HCT116 (cell line): ENCODE measurements around the gene C22orf42. TPM values are rescaled to one million over a fixed set of nuclear protein-coding genes. Genes with fewer than 3 reads are reported as not detected.

Experiments
- ATAC-seq: fragments of 200-7000 bp; cut with Tn5 transposase; 2 replicates; pipeline ENCODE4 v1.9.1; 2020; ENCODE audit warnings: mild to moderate bottlenecking, moderate library complexity
- BruUV-seq: library from RNA; stranded (reverse); fragments of 400-500 nt; replicated peaks from 2 replicates; lab custom pipeline; 2021; lab: Mats Ljungman, UMichigan
- CTCF ChIA-PET: fragments of 300-600 bp; sonication (Branson Sonifier 250); formaldehyde crosslinking; loops from one replicate; lab custom pipeline; 2021; ENCODE audit warnings: antibody characterized with exemption; lab: Charles Lee
- POLR2A ChIA-PET: fragments of 300-600, 350-600 bp; sonication (Branson Sonifier 250); formaldehyde crosslinking; loops from one replicate; lab custom pipeline; 2021; ENCODE audit warnings: antibody characterized with exemption; lab: Charles Lee
- RAD21 ChIA-PET, 2 experiments: fragments of 300-600 bp; sonication (Branson Sonifier 250); formaldehyde crosslinking; loops; one replicate each; lab custom pipeline; 2023; ENCODE audit warnings: low total read pairs in 2 of 2; ENCODE audit not compliant: uncharacterized antibody in 2 of 2, unreplicated experiment in 2 of 2, low non-redundant PET in 1 of 2; lab: Charles Lee
- DNase-seq: peaks from one replicate; pipeline ENCODE4 v3.0.0-alpha.2; 2010; ENCODE audit warnings: low read depth, low spot score
- H2AFZ ChIP-seq: fragments of 200-600 bp; shearing (Covaris generic), sonication (generic); 2 replicates; pipeline ENCODE4 v1.6.1; 2017; ENCODE audit warnings: low read depth, mixed run types, mixed read lengths, antibody characterized with exemption, low read length; ENCODE audit not compliant: poor library complexity, severe bottlenecking
- H3K27ac ChIP-seq: 2 replicates; pipeline ENCODE4 v1.5.1; 2012; ENCODE audit warnings: low read depth, low read length
- H3K27me3 ChIP-seq: fragments of 200-600 bp; sonication (generic); 2 replicates; pipeline ENCODE4 v1.6.1; 2016; ENCODE audit warnings: mixed run types, low read length, mixed read lengths; ENCODE audit not compliant: insufficient read depth
- H3K36me3 ChIP-seq, 2 experiments: fragments of 200-500 bp in 1 of 2; fragments of 200-600 bp in 1 of 2; sonication (Bioruptor generic) in 1 of 2; sonication (generic) in 1 of 2; 2 replicates each; pipeline versions ENCODE4 v1.5.1 to v1.6.1; 2014 to 2016; ENCODE audit warnings: low read length in 2 of 2, inconsistent platforms in 1 of 2, mixed read lengths in 1 of 2, mixed run types in 1 of 2; ENCODE audit not compliant: insufficient read depth in 2 of 2, control insufficient read depth in 1 of 2
- H3K4me1 ChIP-seq, 2 experiments: fragments of 200-600 bp in 1 of 2; sonication (generic) in 1 of 2; 2 replicates each; pipeline versions ENCODE4 v1.5.1 to v1.6.1; 2012 to 2017; ENCODE audit warnings: low read length in 2 of 2, inconsistent platforms in 1 of 2, mild to moderate bottlenecking in 1 of 2, mixed read lengths in 1 of 2, mixed run types in 1 of 2, moderate library complexity in 1 of 2; ENCODE audit not compliant: insufficient read depth in 2 of 2, control insufficient read depth in 1 of 2
- H3K4me2 ChIP-seq: fragments of 200-600 bp; sonication (generic); 2 replicates; pipeline ENCODE4 v1.6.1; 2017; ENCODE audit warnings: mixed run types, low read length, mixed read lengths
- H3K4me3 ChIP-seq, 2 experiments: fragments of 200-600 bp in 1 of 2; sonication (generic) in 1 of 2; replicated peaks in 1 of 2; 2 replicates each; pipeline ENCODE4 v1.5.1; 2011 to 2016; ENCODE audit warnings: low read length in 2 of 2, control low read depth in 1 of 2, low read depth in 1 of 2, mild to moderate bottlenecking in 1 of 2, mixed read lengths in 1 of 2, mixed run types in 1 of 2
- H3K79me2 ChIP-seq: fragments of 200-600 bp; sonication (generic); 2 replicates; pipeline ENCODE4 v1.6.1; 2017; ENCODE audit warnings: mild to moderate bottlenecking, mixed run types, low read length, moderate library complexity, mixed read lengths; ENCODE audit not compliant: insufficient read depth
- H3K9ac ChIP-seq: fragments of 200-600 bp; sonication (generic); 2 replicates; pipeline ENCODE4 v1.6.1; 2016; ENCODE audit warnings: low read length, mixed read lengths
- H3K9me2 ChIP-seq: fragments of 200-600 bp; sonication (generic), shearing (Covaris generic); 2 replicates; pipeline ENCODE4 v1.6.1; 2017; ENCODE audit warnings: mixed run types, mild to moderate bottlenecking, moderate library complexity; ENCODE audit not compliant: insufficient read depth
- H3K9me3 ChIP-seq, 2 experiments: fragments of 200-500 bp in 1 of 2; fragments of 200-600 bp in 1 of 2; sonication (Bioruptor generic) in 1 of 2; sonication (generic) in 1 of 2; 2 replicates each; pipeline ENCODE4 v1.6.1; 2014 to 2017; ENCODE audit warnings: low read length in 2 of 2, mixed read lengths in 2 of 2, inconsistent platforms in 1 of 2, low read depth in 1 of 2, mild to moderate bottlenecking in 1 of 2, mixed run types in 1 of 2, moderate library complexity in 1 of 2; ENCODE audit not compliant: control insufficient read depth in 1 of 2, insufficient read depth in 1 of 2
- H4K20me1 ChIP-seq: fragments of 200-600 bp; sonication (generic), shearing (Covaris generic); 2 replicates; pipeline ENCODE4 v1.6.1; 2017; ENCODE audit warnings: mixed run types, mild to moderate bottlenecking, moderate library complexity; ENCODE audit not compliant: insufficient read depth
- CBX3 ChIP-seq: IDR thresholded peaks from 2 replicates; pipeline ENCODE4 v1.6.1; 2012; ENCODE audit warnings: low read depth
- CEBPB ChIP-seq: IDR thresholded peaks from 2 replicates; pipeline ENCODE4 v1.6.1; 2012; ENCODE audit warnings: low read depth
- CTCF ChIP-seq, 3 experiments: fragments of 200-600 bp in 1 of 3; sonication (generic) in 1 of 3; IDR thresholded peaks in 2 of 3; conservative IDR thresholded peaks in 1 of 3; 2 replicates each; pipeline ENCODE4 v1.5.1; 2012 to 2017; ENCODE audit warnings: low read depth in 2 of 3, low read length in 2 of 3, antibody characterized with exemption in 1 of 3, borderline replicate concordance in 1 of 3, control low read depth in 1 of 3, mild to moderate bottlenecking in 1 of 3, mixed read lengths in 1 of 3, mixed run types in 1 of 3, moderate library complexity in 1 of 3; ENCODE audit not compliant: insufficient read depth in 1 of 3
- EGR1 ChIP-seq: IDR thresholded peaks from 2 replicates; pipeline ENCODE4 v1.6.1; 2012; ENCODE audit warnings: low read depth
- ELF1 ChIP-seq: IDR thresholded peaks from 2 replicates; pipeline ENCODE4 v1.6.1; 2012; ENCODE audit warnings: low read depth, borderline replicate concordance
- EZH2 ChIP-seq: fragments of 200-600 bp; sonication (generic); IDR thresholded peaks from 2 replicates; pipeline ENCODE4 v1.6.1; 2017; ENCODE audit warnings: antibody characterized with exemption, mixed run types
- EZH2phosphoT487 ChIP-seq: fragments of 200-600 bp; IDR thresholded peaks from 2 replicates; pipeline ENCODE4 v1.6.1; 2018; ENCODE audit warnings: antibody characterized with exemption, borderline replicate concordance
- FOSL1 ChIP-seq: IDR thresholded peaks from 2 replicates; pipeline ENCODE4 v1.6.1; 2012; ENCODE audit warnings: low read depth
- JUND ChIP-seq: IDR thresholded peaks from 2 replicates; pipeline ENCODE4 v1.6.1; 2012
- MAX ChIP-seq: IDR thresholded peaks from 2 replicates; pipeline ENCODE4 v1.6.1; 2012
- POLR2A ChIP-seq: IDR thresholded peaks from 2 replicates; pipeline ENCODE4 v1.7.0; 2011; ENCODE audit warnings: borderline replicate concordance; ENCODE audit not compliant: insufficient read depth, insufficient read length; ENCODE audit errors: extremely low read depth
- POLR2AphosphoS5 ChIP-seq: IDR thresholded peaks from 2 replicates; pipeline ENCODE4 v1.6.1; 2011; ENCODE audit warnings: mild to moderate bottlenecking, low read depth, low read length, moderate library complexity
- RAD21 ChIP-seq: IDR thresholded peaks from 2 replicates; pipeline ENCODE4 v1.6.1; 2012; ENCODE audit warnings: low read depth, mild to moderate bottlenecking
- REST ChIP-seq: IDR thresholded peaks from 2 replicates; pipeline ENCODE4 v1.6.1; 2012; ENCODE audit warnings: low read depth
- SIN3A ChIP-seq: IDR thresholded peaks from 2 replicates; pipeline ENCODE4 v1.6.1; 2012; ENCODE audit warnings: low read depth
- SP1 ChIP-seq: IDR thresholded peaks from 2 replicates; pipeline ENCODE4 v1.6.1; 2012; ENCODE audit warnings: low read depth
- SRF ChIP-seq: IDR thresholded peaks from 2 replicates; pipeline ENCODE4 v1.6.1; 2012; ENCODE audit warnings: low read depth
- YY1 ChIP-seq: IDR thresholded peaks from 2 replicates; pipeline ENCODE4 v1.6.1; 2011; ENCODE audit warnings: low read length, low read depth, moderate library complexity, mild to moderate bottlenecking; ENCODE audit not compliant: insufficient replicate concordance; ENCODE audit errors: extremely low read depth
- ZBTB33 ChIP-seq: IDR thresholded peaks from 2 replicates; pipeline ENCODE4 v1.6.1; 2011; ENCODE audit warnings: mild to moderate bottlenecking, low read length, moderate library complexity; ENCODE audit not compliant: insufficient replicate concordance; ENCODE audit errors: extremely low read depth
- intact Hi-C: fragments of 100-400 bp; cut with micrococcal nuclease; formaldehyde crosslinking; loops from 2 replicates; pipeline ENCODE4 v1.10.0; 2022
- total RNA-seq: library from RNA; stranded (reverse); gene quantifications from one replicate; pipeline ENCODE4 v1.2.1, GENCODE V29; 2021; ENCODE audit not compliant: unreplicated experiment

C22orf42 gene
- total RNA-seq, 1 experiment from 2014 or later = not detected

- Histone ChIP-seq H3K27ac (no peak overlapping the region), H3K27me3 (0 out of 2 replicates have a peak, but pooled peaks cover 5% of the 10 kb centered on the region), H3K9me2 (no peaks in the 10 kb centered on the region), H3K9ac (no peak overlapping the region), H3K79me2 (no peaks in the 10 kb centered on the region), H4K20me1 (no peaks in the 10 kb centered on the region), H3K36me3 (no peaks in the 10 kb centered on the region), H3K4me2 (no peak overlapping the region), H3K4me3 (no peak overlapping the region), H2AFZ (no peak overlapping the region), H3K9me3 (no peaks in the 10 kb centered on the region), H3K4me1 (peaks cover 10 to 16% of the 10 kb centered on the region in 2 experiments)
- ChIA-PET POLR2A (no interaction called here), RAD21 (no interaction called here), CTCF (no interaction called here)
- BruUV-seq = no TSS peak
- ATAC-seq (no peak), DNase-seq (no peak)
- no peak for TF ChIP-seq CEBPB
- no peak for TF ChIP-seq CTCF (IDR thresholded peaks at IDR 0.05 in 2 of 3, conservative IDR thresholded peaks at IDR 0.05 in 1 of 3; ENCODE audit: borderline replicate concordance in 1 of 3, insufficient read depth in 1 of 3, low read depth in 2 of 3, low read length in 2 of 3)
- no peak for TF ChIP-seq REST
- TF ChIP-seq SIN3A = no peak
- TF ChIP-seq SP1 = no peak
- TF ChIP-seq POLR2AphosphoS5 = no peak
- TF ChIP-seq EZH2phosphoT487 = no peak
- no peak for TF ChIP-seq ZBTB33
- TF ChIP-seq SRF = no peak
- no peak for TF ChIP-seq JUND
- no peak for TF ChIP-seq RAD21
- no peak for TF ChIP-seq CBX3
- no peak for TF ChIP-seq MAX
- TF ChIP-seq EZH2 = no peak
- no peak for TF ChIP-seq POLR2A
- no peak for TF ChIP-seq ELF1
- TF ChIP-seq YY1 = no peak
- TF ChIP-seq FOSL1 = no peak
- TF ChIP-seq EGR1 = no peak
- intact Hi-C loops = no loop called here
Observed at GRCh38 chr22:32199341-32199740, 40.2 kb upstream of the C22orf42 start.
